GM12874 (cell line): Measurements from ENCODE around the gene SUN1.

Source experiments
- CTCF ChIP-seq: IDR thresholded peaks from 2 replicates; pipeline ENCODE4 v1.5.1; 2011; ENCODE audit warnings: low read depth, mild to moderate bottlenecking, control low read depth, low read length, moderate library complexity; ENCODE audit not compliant: insufficient read depth

The SUN1 gene

GRCh38 chr7:896346-897075 lies 64.2 kb downstream of the SUN1 start:
- TF ChIP-seq CTCF = no peak

GRCh38 chr7:897086-897485 lies 64.8 kb downstream of the SUN1 start:
- TF ChIP-seq CTCF = no peak

GRCh38 chr7:897771-898376 lies 65.6 kb downstream of the SUN1 start:
- TF ChIP-seq CTCF = no peak

GRCh38 chr7:898460-898854 lies 66.2 kb downstream of the SUN1 start:
- no peak for TF ChIP-seq CTCF

- TF ChIP-seq CTCF = no peak
These were observed 66.8 kb downstream of the SUN1 start for GRCh38 chr7:898855-899681.

- TF ChIP-seq CTCF = no peak
These were observed 67.5 kb downstream of the SUN1 start for GRCh38 chr7:899806-900205.

- TF ChIP-seq CTCF = no peak
These were observed 68.2 kb downstream of the SUN1 start for GRCh38 chr7:900331-901040.
